Karpas-422 (cell line): ENCODE data around the gene FAM47E. TPM values are rescaled to one million over a fixed set of nuclear protein-coding genes. Genes with fewer than 3 reads are reported as not detected.

Experiments
- DNase-seq: peaks from one replicate; pipeline ENCODE4 v3.0.0-alpha.2; 2015
- H2AFZ ChIP-seq: fragments of 200-600 bp; sonication (generic); 2 replicates; pipeline ENCODE4 v1.6.1; 2014; ENCODE audit warnings: antibody characterized with exemption, low read length, mixed read lengths
- H3K27ac ChIP-seq: fragments of 200-600 bp; sonication (generic); 2 replicates; pipeline ENCODE4 v1.5.1; 2014; ENCODE audit warnings: mild to moderate bottlenecking, low read length, moderate library complexity
- H3K27me3 ChIP-seq: fragments of 200-600 bp; sonication (generic); 2 replicates; pipeline ENCODE4 v1.6.1; 2014; ENCODE audit warnings: low read length, mixed read lengths
- H3K36me3 ChIP-seq: fragments of 200-600 bp; sonication (generic); 2 replicates; pipeline ENCODE4 v1.6.1; 2014; ENCODE audit warnings: low read length, mixed read lengths; ENCODE audit not compliant: insufficient read depth
- H3K4me1 ChIP-seq: fragments of 200-600 bp; sonication (generic); 2 replicates; pipeline ENCODE4 v1.6.1; 2014; ENCODE audit warnings: mild to moderate bottlenecking, low read length, mixed read lengths
- H3K4me2 ChIP-seq: fragments of 200-600 bp; sonication (generic); 2 replicates; pipeline ENCODE4 v1.6.1; 2014; ENCODE audit warnings: low read length, low read depth, mild to moderate bottlenecking; ENCODE audit not compliant: poor library complexity, severe bottlenecking
- H3K4me3 ChIP-seq: fragments of 200-600 bp; sonication (generic); 2 replicates; pipeline ENCODE4 v1.5.1; 2014; ENCODE audit warnings: mild to moderate bottlenecking, antibody characterized with exemption, low read length, mixed read lengths
- H3K79me2 ChIP-seq: fragments of 200-600 bp; sonication (generic); 2 replicates; pipeline ENCODE4 v1.6.1; 2014; ENCODE audit warnings: mild to moderate bottlenecking, low read length, mixed read lengths
- H3K9ac ChIP-seq: fragments of 200-600 bp; sonication (generic); 2 replicates; pipeline ENCODE4 v1.6.0; 2014; ENCODE audit warnings: low read length
- H3K9me2 ChIP-seq: fragments of 200-600 bp; sonication (generic), shearing (Covaris generic); replicated peaks from 2 replicates; pipeline ENCODE4 v1.6.0; 2014; ENCODE audit warnings: mild to moderate bottlenecking, low read length, moderate library complexity; ENCODE audit not compliant: insufficient read depth
- H3K9me3 ChIP-seq: fragments of 300-700, 200-600 bp; sonication (generic); 2 replicates; pipeline ENCODE4 v1.6.1; 2014; ENCODE audit warnings: low read length, mixed read lengths
- H4K20me1 ChIP-seq: fragments of 200-600 bp; sonication (generic); 2 replicates; pipeline ENCODE4 v1.6.1; 2014; ENCODE audit warnings: mild to moderate bottlenecking, antibody characterized with exemption, low read length, low read depth; ENCODE audit not compliant: insufficient read depth
- total RNA-seq: library from RNA; depleted of rRNA; stranded (reverse); fragments of >200 nt; shearing (Covaris generic); gene quantifications from 2 replicates; pipeline ENCODE4 v1.2.3, GENCODE V29; 2014; ENCODE audit warnings: low replicate concordance; rRNA removed

Gene FAM47E, protein sequence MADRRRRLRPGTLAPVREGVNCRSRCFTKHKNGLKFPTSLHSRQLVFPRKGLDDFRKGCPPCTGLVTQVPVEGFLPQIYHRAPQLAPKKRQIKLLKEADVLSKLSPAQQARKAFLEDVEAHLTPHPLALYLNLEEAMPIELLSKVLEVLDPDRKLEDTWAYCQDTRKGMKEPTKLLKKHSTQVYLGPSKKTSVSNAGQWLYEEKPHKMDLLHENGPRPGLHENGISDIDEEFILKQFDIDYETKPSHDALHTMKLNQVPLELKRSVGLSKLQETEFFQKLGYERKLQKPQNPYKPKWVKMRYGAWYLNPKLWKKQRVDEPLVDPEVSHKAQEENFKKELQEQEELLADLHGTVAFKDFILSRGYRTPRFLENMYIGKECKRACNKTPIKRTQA
- not detected in 2 replicates for total RNA-seq

GRCh38 chr4:76251441-76252270, at the start of gene FAM47E:
FAM47E (plus strand) TSS chr4:76251721; CDS start chr4:76251747, 26 bp downstream.
- H3K27me3 ChIP-seq: no peaks in the 10 kb centered on the region
- no peak within 1 kb of the TSS for H3K9ac ChIP-seq
- H3K79me2 ChIP-seq: no peaks in the 10 kb centered on the region
- H4K20me1 ChIP-seq: no peaks in the 10 kb centered on the region
- H3K4me2 ChIP-seq: no peak within 1 kb of the TSS
- H2AFZ ChIP-seq: no peak within 1 kb of the TSS
- no peak within 1 kb of the TSS for H3K27ac ChIP-seq
- H3K9me2 ChIP-seq: no peaks in the 10 kb centered on the region
- no peak within 1 kb of the TSS for H3K4me3 ChIP-seq
- DNase-seq: no peak
- H3K9me3 ChIP-seq: no peaks in the 10 kb centered on the region
- no peaks in the 10 kb centered on the region for H3K36me3 ChIP-seq
- H3K4me1 ChIP-seq: no peaks in the 10 kb centered on the region

- peaks cover 11% of the 10 kb centered on the region for H3K4me1 ChIP-seq
- no peak overlapping the region for H3K4me3 ChIP-seq
- no peak overlapping the region for H3K9ac ChIP-seq
- no peaks in the 10 kb centered on the region for H3K79me2 ChIP-seq
- H4K20me1 ChIP-seq: 0 out of 2 replicates have a peak, but pooled peaks cover 3% of the 10 kb centered on the region
- no peaks in the 10 kb centered on the region for H3K9me2 ChIP-seq
- no peak overlapping the region for H2AFZ ChIP-seq
- no peaks in the 10 kb centered on the region for H3K9me3 ChIP-seq
- no peak for DNase-seq
- H3K4me2 ChIP-seq: no peak overlapping the region
- H3K36me3 ChIP-seq: no peaks in the 10 kb centered on the region
- no peak overlapping the region for H3K27ac ChIP-seq
- H3K27me3 ChIP-seq: no peaks in the 10 kb centered on the region
Observed at GRCh38 chr4:76203541-76203940, 48.0 kb upstream of the FAM47E start.

DNA sequence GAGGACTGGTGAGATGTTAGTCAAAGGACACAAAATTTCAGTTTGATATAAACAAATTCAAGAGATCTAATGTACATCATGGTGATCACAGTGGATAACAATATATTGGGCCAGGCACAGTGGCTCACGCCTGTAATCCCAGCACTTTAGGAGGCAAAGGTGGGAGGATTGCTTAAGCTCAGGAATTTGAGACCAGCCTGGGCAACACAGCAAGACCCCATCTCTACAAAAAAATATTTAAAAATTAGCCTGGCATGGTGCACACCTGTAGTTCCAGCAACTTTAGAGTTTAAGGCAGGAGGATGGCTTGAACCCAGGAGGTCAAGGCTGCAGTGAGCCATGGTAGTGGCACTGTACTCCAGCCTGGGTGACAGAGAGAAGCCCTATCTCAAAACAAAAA, 46.6 kb upstream of the FAM47E start:
- Histone ChIP-seq H3K79me2 (no peaks in the 10 kb centered on the region), H4K20me1 (no peaks in the 10 kb centered on the region), H3K4me1 (peaks cover 4% of the 10 kb centered on the region), H3K9ac (no peak overlapping the region), H3K4me3 (no peak overlapping the region), H3K4me2 (no peak overlapping the region), H3K9me2 (no peaks in the 10 kb centered on the region), H3K27me3 (no peaks in the 10 kb centered on the region), H2AFZ (no peak overlapping the region), H3K9me3 (no peaks in the 10 kb centered on the region), H3K36me3 (no peaks in the 10 kb centered on the region), H3K27ac (no peak overlapping the region)
- no peak for DNase-seq

DNA sequence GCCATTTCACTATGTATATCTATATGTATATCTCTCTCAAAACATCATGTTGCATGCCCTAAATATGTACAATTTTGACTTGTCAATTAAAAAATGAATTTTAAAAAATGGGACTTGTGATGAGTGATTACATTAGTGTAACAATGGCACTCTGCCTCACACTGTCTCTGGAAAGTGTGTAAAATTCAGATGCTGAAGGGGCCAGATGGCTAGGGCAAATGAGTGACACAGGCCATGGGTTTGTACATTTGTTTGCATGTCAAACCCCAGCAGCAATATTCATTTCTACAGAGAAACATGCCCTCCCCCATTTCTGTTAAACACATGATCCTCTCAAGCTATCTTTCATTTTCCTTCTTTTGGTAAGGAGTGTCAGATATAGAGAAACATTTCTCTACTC, 46.0 kb upstream of the FAM47E start:
- H3K9me3 ChIP-seq: no peaks in the 10 kb centered on the region

GRCh38 chr4:76206222-76206942, 45.1 kb upstream of the FAM47E start:
- Histone ChIP-seq H3K9me3 (no peaks in the 10 kb centered on the region), H3K27me3 (no peaks in the 10 kb centered on the region), H3K9me2 (no peaks in the 10 kb centered on the region), H3K4me1 (no peaks in the 10 kb centered on the region), H3K27ac (no peak overlapping the region), H3K79me2 (no peaks in the 10 kb centered on the region), H3K4me3 (no peak overlapping the region), H4K20me1 (no peaks in the 10 kb centered on the region), H3K9ac (no peak overlapping the region), H2AFZ (no peak overlapping the region), H3K36me3 (no peaks in the 10 kb centered on the region), H3K4me2 (no peak overlapping the region)
- no peak for DNase-seq

More for the DNA sequence above, 46.0 kb upstream of the FAM47E start:
- DNase-seq: no peak
- no peak overlapping the region for H3K9ac ChIP-seq
- no peaks in the 10 kb centered on the region for H3K79me2 ChIP-seq
- H3K36me3 ChIP-seq: no peaks in the 10 kb centered on the region
- H4K20me1 ChIP-seq: no peaks in the 10 kb centered on the region
- no peaks in the 10 kb centered on the region for H3K4me1 ChIP-seq
- no peak overlapping the region for H3K4me2 ChIP-seq
- no peak overlapping the region for H3K27ac ChIP-seq
- no peak overlapping the region for H2AFZ ChIP-seq
- no peak overlapping the region for H3K4me3 ChIP-seq
- no peaks in the 10 kb centered on the region for H3K9me2 ChIP-seq
- no peaks in the 10 kb centered on the region for H3K27me3 ChIP-seq

DNA sequence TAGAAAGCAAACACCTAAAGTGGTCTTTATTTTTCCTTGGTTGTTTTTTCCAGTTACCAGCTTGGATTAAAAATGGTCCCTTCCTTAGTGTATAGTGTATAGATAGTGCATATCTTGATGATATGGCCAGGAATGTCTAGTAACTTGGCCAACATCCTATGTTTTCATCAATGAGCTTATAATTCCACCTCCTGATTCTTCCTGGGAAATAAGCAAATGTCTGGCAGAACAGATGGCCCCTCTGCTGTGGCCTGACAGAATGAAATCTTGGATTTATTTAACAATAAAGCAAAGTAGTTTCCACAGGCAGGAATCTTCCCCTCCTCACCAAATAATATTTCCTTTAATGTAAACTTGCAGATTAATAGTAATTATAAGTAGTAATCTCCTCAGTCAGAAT, 44.0 kb upstream of the FAM47E start:
- no peak overlapping the region for H3K4me2 ChIP-seq
- H2AFZ ChIP-seq: no peak overlapping the region
- H3K27me3 ChIP-seq: no peaks in the 10 kb centered on the region
- no peaks in the 10 kb centered on the region for H3K36me3 ChIP-seq
- no peak overlapping the region for H3K27ac ChIP-seq
- DNase-seq: no peak
- H4K20me1 ChIP-seq: no peaks in the 10 kb centered on the region
- no peak overlapping the region for H3K9ac ChIP-seq
- no peaks in the 10 kb centered on the region for H3K9me3 ChIP-seq
- H3K4me1 ChIP-seq: no peaks in the 10 kb centered on the region
- no peaks in the 10 kb centered on the region for H3K9me2 ChIP-seq
- no peaks in the 10 kb centered on the region for H3K79me2 ChIP-seq
- H3K4me3 ChIP-seq: no peak overlapping the region

DNA sequence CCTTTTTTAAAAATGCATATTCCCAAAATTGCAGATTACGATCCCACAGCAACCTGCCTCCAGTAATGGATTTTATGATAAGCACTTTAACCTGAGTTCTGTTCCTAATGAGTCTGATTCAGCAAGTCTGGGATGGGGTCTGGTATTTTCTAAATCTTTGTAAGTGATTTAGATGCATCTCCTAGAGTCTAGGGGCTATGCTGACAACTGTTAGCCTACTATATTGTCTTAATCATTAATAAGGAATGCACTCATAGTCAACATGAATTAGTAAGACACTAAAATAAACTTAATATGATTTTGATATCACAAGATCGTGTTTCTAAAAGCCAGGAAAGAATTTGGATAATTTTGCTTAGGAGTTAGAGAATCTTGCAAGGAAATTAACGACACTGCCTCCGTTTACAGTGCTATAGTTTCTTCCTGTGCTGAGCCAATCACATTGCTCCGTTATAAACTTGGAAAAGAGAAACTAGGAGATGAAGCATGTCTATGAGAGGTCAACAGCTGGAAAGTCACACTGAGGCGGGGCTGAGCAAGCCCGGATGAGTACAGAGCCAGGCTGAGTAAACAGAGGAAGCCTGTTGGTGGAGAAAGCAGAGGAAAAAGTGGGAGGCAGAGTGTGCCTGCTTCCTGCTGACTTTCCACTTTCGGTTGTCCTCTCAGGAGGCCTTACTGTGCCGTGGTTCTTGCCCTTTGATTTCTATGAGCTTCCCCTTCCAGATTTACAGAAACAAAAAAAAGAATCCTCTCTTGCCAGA, 43.3 kb upstream of the FAM47E start:
- Histone ChIP-seq H3K4me1 (peaks cover 4% of the 10 kb centered on the region; the same call in 1 of the 2 replicates), H3K9ac (no peak overlapping the region), H3K79me2 (no peaks in the 10 kb centered on the region), H3K27ac (no peak overlapping the region), H3K4me2 (no peak overlapping the region), H3K9me3 (no peaks in the 10 kb centered on the region), H4K20me1 (no peaks in the 10 kb centered on the region), H3K9me2 (no peaks in the 10 kb centered on the region), H3K27me3 (no peaks in the 10 kb centered on the region), H3K36me3 (no peaks in the 10 kb centered on the region), H2AFZ (no peak overlapping the region), H3K4me3 (no peak overlapping the region)
- no peak for DNase-seq
